A375 (cell line): Measurements from ENCODE around the gene COQ9. TPM values are rescaled to one million over a fixed set of nuclear protein-coding genes. Genes with fewer than 3 reads are reported as not detected.

Source experiments
- total RNA-seq: library from RNA; depleted of rRNA; stranded (reverse); fragments of >200 nt; shearing (Covaris generic); gene quantifications from 2 replicates; pipeline ENCODE4 v1.2.3, GENCODE V29; 2014; rRNA removed

Gene COQ9, protein sequence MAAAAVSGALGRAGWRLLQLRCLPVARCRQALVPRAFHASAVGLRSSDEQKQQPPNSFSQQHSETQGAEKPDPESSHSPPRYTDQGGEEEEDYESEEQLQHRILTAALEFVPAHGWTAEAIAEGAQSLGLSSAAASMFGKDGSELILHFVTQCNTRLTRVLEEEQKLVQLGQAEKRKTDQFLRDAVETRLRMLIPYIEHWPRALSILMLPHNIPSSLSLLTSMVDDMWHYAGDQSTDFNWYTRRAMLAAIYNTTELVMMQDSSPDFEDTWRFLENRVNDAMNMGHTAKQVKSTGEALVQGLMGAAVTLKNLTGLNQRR
- 70.1 and 71.0 TPM in 2 replicates for total RNA-seq

DNA sequence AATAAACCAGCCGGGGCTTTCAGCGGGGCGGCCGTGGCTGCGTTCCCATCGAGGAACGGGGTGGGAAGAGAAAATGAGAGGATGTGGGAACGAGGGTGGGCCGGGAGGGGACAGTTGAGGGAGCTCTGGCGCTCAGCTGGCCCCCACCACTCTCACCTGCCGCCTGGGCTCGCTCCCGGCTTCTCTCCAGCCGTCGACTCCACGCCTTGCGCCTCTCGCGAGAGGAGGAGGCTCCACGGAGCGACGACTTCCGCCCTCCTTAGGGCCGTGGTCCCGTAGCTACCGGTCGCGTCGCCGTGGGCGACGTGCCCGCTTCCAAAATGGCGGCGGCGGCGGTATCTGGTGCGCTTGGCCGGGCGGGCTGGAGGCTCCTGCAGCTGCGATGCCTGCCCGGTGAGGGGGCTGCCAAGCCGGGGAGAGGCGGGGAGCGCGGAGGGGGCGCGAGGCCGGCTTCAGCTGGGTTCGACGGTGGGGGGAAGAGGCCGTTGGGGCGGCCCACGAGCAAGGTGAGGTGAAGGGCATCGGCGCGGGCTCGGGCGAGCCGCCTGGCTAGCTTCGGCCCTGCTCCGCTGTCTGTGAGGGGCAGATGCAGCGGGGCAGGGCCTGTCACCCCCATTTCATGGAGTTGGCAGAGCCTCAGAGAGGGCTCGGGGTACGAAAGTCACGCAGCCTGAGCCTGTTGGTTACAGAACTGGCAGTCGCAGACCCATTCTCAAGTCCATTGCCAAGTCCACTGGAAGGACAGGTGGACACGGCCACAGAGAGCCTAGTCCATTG, at the start of gene COQ9, which contains the start of gene CIAPIN1:
Gene COQ9 (plus strand): TSS at position 294 of the 777 bp plus-strand sequence. CDS start 27 bp downstream, at position 321.
Gene CIAPIN1 (minus strand): TSS at position 200 of the 777 bp plus-strand sequence. CDS start 6,457 bp downstream, outside the sequence.

GRCh38 chr16:57403965-57404817, 43.1 kb upstream of the COQ9 start, which contains the start of gene CCL17:
Gene CCL17 (plus strand): TSS chr16:57404767. CDS start chr16:57413933, 9,166 bp downstream.

GRCh38 chr16:57462209-57462977, 15.1 kb downstream of the COQ9 start, which contains the start of gene POLR2C:
Gene POLR2C (plus strand): TSS chr16:57462679. CDS start chr16:57462725, 46 bp downstream.

GRCh38 chr16:57485916-57486857, 38.9 kb downstream of the COQ9 start, which contains the start of gene DOK4:
Gene DOK4 (minus strand): TSS chr16:57486493. CDS start chr16:57479507, 6,986 bp downstream.

Other genes with a start within 250 kb of the COQ9 start
- gene ARL2BP, start 202.2 kb upstream of the COQ9 start, total RNA-seq = 34.5 and 35.4 TPM in 2 replicates
- gene PLLP, start 162.8 kb upstream of the COQ9 start, total RNA-seq = not detected in 2 replicates
- gene CCL22, start 88.7 kb upstream of the COQ9 start, total RNA-seq = not detected in 2 replicates
- 0.13 and 1.1 TPM in 2 replicates for gene CX3CL1, start 75.0 kb upstream of the COQ9 start, total RNA-seq
- gene CCL17, start 42.7 kb upstream of the COQ9 start, total RNA-seq = not detected in 2 replicates
- 84.8 and 86.7 TPM in 2 replicates for gene CIAPIN1, start 94 bp upstream of the COQ9 start, total RNA-seq
- gene POLR2C, start 15.2 kb downstream of the COQ9 start, total RNA-seq = 167 and 186 TPM in 2 replicates
- gene DOK4, start 39.0 kb downstream of the COQ9 start, total RNA-seq = 18.3 and 22.3 TPM in 2 replicates
- 19.8 and 20.1 TPM in 2 replicates for gene CCDC102A, start 89.1 kb downstream of the COQ9 start, total RNA-seq
- gene ADGRG5, start 95.2 kb downstream of the COQ9 start, total RNA-seq = 0.15 and 0.61 TPM in 2 replicates
- gene ADGRG1, start 181.2 kb downstream of the COQ9 start, total RNA-seq = 62.5 and 73.4 TPM in 2 replicates
- 0.19 and 0.27 TPM in 2 replicates for gene ADGRG3, start 220.8 kb downstream of the COQ9 start, total RNA-seq
- 0.11 TPM in 1 of 2 replicates, not detected in the other for gene DRC7, start 247.3 kb downstream of the COQ9 start, total RNA-seq